Measurements from ENCODE around the gene SEMA5A. TPM values are rescaled to one million over a fixed set of nuclear protein-coding genes. Genes with fewer than 3 reads are reported as not detected.

SEMA5A gene
- total RNA-seq, 1 donor from 2014 or later = 28.6 TPM

- intact Hi-C loops (cut with DNase I) = no loop called here
- DNase-seq (ENCODE audit: missing footprints) (no peak), ATAC-seq (no peak)
These were observed 446.2 kb downstream of the SEMA5A start for GRCh38 chr5:9099689-9100088.

DNA sequence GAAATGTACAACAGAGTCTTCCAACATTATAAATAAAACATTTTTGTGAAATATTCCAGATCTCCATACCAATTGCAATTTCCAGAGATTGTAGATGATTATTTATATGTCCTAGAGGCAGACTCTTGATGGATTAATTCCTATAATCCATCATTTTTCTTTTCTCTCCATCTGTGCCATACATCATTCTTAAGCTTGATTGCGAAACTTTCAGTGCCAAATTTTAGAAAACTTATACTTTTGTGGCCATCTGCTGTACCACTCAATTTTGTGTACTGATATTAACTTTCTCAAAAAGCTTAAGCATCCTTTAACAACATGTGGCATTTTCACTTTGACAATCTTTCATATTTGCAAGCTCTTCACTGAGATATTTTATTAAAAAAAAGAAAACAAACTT lies 446.9 kb downstream of the SEMA5A start:
- ATAC-seq (no peak), DNase-seq (ENCODE audit: missing footprints) (no peak)
- intact Hi-C loops (cut with DNase I) = no loop called here

DNA sequence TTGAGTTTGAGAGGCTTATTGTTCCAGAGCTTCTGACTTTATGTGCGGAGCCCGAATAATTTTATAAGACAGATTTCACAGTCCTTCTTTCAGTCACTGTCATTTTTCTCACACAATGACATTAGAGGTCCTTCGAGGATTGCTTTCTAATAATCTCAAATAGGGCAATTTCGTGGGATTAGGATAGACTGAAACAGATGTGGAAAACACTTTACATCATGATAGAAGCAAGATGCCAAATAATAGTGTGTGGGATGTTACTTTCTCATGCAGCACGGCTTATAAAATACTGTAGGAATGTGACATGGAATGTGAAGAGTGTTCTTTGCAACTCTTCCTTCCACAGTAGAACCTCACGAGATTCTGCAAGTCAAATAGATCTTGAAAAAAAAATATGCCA lies 451.3 kb downstream of the SEMA5A start:
- ATAC-seq = no peak
- DNase-seq (ENCODE audit: missing footprints) = no peak
- intact Hi-C loops (cut with DNase I) = no loop called here

DNA sequence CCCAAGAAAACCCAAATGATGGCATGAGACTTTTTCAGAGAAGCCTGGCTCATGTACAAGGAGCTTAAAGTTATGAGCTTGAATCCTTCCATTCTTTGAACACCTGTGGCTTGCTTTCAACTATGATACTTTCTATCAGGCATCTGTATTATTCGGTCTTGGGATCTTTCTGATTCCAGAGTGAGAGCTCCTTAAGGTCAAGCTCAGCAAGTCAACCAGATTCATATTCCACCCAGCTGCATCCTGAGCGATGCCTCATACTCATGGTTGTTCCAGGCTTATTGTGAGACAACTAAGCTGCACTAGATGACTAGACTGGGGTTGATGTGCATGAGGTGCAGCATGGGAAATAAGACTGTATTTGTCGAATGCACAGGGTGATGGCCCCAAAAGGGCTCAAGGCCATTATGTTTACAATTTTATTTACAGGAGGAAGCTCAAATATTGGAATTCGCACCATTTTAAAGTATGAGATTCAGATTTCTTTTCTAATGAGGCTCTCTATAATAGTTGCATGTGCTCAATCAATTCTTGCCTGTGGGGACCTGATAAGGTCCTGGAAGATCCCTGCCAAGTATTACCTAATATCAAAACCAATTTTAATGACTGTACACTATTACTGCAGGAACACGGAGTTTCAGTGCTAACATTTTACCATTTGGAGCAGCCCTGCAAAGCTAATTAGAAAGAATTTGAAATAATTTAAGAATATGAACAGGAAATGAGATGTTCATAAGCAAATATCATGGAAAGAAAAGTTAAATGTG lies 453.8 kb downstream of the SEMA5A start:
- intact Hi-C loops (cut with DNase I) = no loop called here
- DNase-seq (ENCODE audit: missing footprints) = no peak
- ATAC-seq = no peak

DNA sequence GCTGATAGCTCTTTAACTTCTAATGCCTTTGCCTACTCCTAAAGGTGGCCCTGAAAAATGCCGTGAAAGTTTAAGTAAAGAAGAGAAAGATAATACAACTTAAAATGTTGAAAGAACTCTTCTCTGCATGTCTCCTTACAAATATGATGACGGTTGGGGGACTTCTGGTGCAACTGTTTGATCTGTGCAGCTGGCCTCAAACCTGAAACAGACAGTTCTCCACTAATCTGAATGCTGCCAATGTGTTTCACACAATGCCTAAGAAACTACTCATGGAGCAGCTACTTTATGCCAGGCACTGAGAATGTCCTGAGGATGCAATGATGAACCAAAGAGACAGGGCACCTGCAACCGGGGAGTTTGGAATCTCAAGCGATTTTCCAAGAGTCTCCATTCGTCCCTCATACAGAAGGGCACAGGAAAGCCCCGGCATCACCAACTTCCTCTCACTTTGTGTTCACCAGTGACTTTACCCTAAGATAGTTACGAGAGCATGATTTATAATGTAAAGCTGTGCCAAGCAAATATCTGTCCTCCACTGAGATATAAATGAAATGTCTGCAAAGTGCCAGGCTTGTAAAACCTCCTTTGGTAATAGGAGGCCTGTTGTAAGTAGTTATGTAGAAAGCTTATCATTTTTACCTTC lies 455.4 kb downstream of the SEMA5A start:
- ATAC-seq = no peak
- intact Hi-C loops (cut with DNase I) = no loop called here
- no peak for DNase-seq (ENCODE audit: missing footprints)

DNA sequence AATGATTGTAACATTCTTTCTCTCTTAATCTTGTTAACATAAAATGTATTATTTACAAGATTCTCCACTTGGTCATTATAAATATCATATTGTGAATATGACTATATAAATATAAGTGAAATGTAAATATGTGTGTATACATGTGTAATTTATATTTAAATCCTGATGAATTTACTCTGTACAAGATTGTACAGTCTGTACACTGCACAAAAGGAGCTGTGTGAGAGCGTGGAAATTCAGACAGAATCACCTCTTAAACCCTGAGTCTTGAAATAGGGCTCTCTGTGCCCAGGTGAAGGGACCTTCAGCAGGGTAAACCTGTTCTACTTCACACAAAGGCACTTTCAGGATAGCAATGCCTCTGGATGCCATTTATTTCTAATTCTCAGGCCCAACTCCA lies 456.0 kb downstream of the SEMA5A start:
- DNase-seq (ENCODE audit: missing footprints) (no peak), ATAC-seq (no peak)
- intact Hi-C loops (cut with DNase I) = no loop called here

GRCh38 chr5:9082996-9083395 lies 462.9 kb downstream of the SEMA5A start:
- no peak for DNase-seq (ENCODE audit: missing footprints)
- intact Hi-C loops (cut with DNase I) = no loop called here
- no peak for ATAC-seq

DNA sequence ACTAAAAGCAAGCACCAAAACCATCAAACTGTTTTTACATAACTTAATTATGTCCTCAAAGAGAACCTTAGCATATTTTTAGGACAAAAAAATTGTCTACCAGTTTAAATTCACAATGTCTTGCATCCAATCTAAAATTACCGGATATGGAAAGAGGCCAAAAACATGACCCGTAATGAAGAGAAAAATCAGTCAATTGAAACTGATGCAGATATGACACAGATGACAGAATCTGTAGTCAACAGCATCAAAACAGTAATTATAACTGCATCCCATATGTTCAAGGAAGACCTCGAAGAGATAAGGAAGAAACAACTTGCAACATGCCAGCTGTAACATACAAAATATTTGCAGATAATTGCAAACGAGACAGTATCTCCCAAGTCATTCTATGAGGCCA lies 473.2 kb downstream of the SEMA5A start:
- intact Hi-C loops (cut with DNase I) = no loop called here
- no peak for ATAC-seq
- DNase-seq (ENCODE audit: missing footprints) = no peak

DNA sequence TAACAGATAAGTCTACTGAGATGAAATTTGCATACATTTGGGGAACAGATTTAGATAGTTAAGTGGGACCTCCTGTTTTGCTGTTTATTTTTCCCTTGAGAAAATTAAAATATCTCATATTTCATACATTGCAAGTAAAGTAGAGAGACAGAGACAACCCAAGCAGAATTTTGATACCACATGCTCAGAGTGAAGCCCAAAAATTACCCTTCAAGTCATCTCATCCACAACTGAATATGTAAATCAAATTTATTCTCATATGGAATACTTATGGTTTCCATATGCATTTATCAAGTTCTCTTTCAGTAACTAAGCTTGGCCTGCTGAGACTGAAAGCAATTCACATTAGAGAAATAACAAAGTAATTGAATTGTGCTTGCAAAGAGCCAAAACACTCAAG lies 474.4 kb downstream of the SEMA5A start:
- intact Hi-C loops (cut with DNase I) = no loop called here
- DNase-seq (ENCODE audit: missing footprints) (no peak), ATAC-seq (no peak)

GRCh38 chr5:9071074-9071473 lies 474.8 kb downstream of the SEMA5A start:
- ATAC-seq = no peak
- intact Hi-C loops (cut with DNase I) = no loop called here
- DNase-seq (ENCODE audit: missing footprints) = no peak

DNA sequence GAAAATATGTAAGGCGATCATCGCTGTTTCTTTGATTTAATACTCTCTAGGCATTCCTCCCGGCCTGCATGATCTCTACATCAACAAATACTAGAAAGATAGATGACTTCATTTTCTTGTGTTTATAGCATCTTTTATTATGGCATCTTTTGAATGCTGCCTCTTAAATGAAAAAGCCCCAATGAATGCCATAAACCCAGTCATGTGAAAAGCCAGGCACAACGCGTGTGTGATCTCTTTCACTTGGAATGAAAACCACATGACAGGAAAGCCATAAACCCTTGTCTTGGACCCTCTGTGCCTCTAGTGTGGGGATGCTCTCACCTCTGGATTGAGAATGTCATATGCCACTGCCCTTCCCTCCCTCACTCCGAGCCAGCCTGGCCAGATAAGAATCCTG lies 476.2 kb downstream of the SEMA5A start:
- ATAC-seq (no peak), DNase-seq (ENCODE audit: missing footprints) (no peak)
- intact Hi-C loops (cut with DNase I) = no loop called here

GRCh38 chr5:9067154-9067553 lies 478.7 kb downstream of the SEMA5A start:
- intact Hi-C loops (cut with DNase I) = no loop called here
- DNase-seq (ENCODE audit: missing footprints) (no peak), ATAC-seq (no peak)

GRCh38 chr5:9066349-9066748 lies 479.5 kb downstream of the SEMA5A start:
- intact Hi-C loops (cut with DNase I) = no loop called here
- DNase-seq (ENCODE audit: missing footprints) (no peak), ATAC-seq (no peak)

DNA sequence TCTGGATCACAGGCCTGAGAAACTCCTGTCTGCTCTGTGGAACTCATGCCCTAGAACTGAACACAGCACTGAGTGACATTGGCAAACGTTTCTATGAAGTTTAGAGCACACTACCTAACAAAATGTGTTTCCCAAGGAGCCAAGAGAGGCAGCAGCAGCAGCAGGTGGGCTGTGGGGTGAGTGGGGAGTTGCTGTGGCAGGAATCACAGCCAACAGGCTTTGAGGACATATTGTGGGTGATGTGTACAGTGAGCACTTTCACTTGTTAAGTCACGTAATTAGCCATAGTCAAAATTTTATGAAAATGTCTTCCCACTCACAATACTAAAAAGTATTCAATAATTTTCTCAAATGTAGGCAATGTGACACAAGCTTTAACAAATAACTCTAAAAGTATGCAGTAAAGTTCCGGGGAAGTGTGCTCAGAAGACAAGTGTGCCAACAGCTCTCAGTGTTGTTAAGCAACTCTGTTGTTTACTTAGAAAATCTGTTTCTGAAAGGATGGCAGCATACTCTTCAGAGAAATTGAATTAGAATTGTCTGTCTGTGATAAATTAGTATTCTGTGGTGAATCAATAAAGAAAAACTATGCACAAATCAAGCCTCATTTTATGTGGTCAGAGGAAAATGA lies 482.1 kb downstream of the SEMA5A start:
- DNase-seq (ENCODE audit: missing footprints) = no peak
- no peak for ATAC-seq
- intact Hi-C loops (cut with DNase I) = no loop called here

DNA sequence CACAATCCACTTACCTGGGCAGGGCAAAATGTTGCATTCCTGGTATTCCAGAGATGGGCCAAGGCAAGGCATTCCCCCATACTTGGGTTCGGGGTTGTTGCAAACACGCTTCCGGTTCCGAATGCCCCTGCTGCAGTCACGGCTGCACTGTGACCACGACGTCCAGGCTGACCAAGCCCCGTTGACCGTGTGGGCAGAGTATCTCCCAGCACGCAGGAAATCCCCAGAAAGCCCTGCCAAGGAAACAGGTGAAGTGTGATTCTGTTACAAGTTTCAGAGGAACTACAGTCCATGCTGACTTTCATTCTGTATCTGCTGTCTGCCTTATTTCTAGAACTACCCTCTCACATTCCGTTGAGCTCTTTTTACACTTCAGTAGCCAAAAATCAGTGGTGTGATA lies 483.0 kb downstream of the SEMA5A start:
- DNase-seq (ENCODE audit: missing footprints) = no peak
- intact Hi-C loops (cut with DNase I) = no loop called here
- ATAC-seq = no peak

- intact Hi-C loops (cut with DNase I) = no loop called here
- no peak for DNase-seq (ENCODE audit: missing footprints)
- peak; percentile 68 for ATAC-seq
These were observed 485.8 kb downstream of the SEMA5A start for GRCh38 chr5:9059920-9060691.

GRCh38 chr5:9058666-9059065 lies 487.2 kb downstream of the SEMA5A start:
- DNase-seq (ENCODE audit: missing footprints) (no peak), ATAC-seq (no peak)
- intact Hi-C loops (cut with DNase I) = no loop called here

DNA sequence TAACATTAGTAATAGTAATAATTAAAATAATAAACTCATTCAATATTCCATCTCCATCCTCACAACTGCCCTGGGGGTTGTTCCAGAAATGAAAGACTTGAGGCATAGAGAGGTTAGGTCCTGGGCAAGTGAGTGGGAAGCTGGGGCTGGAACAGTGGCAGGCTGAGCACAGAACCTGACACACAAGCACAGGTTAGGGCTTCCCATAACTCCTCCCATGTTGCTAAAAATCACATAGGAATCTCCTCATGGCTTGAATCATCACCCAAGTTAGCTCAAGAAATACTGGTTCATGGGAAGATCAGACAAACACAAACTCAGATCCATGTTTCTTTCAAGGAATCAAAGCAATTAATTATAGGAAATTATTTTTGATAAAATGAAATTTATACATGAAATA lies 487.7 kb downstream of the SEMA5A start:
- DNase-seq (ENCODE audit: missing footprints) (no peak), ATAC-seq (no peak)
- intact Hi-C loops (cut with DNase I) = no loop called here

DNA sequence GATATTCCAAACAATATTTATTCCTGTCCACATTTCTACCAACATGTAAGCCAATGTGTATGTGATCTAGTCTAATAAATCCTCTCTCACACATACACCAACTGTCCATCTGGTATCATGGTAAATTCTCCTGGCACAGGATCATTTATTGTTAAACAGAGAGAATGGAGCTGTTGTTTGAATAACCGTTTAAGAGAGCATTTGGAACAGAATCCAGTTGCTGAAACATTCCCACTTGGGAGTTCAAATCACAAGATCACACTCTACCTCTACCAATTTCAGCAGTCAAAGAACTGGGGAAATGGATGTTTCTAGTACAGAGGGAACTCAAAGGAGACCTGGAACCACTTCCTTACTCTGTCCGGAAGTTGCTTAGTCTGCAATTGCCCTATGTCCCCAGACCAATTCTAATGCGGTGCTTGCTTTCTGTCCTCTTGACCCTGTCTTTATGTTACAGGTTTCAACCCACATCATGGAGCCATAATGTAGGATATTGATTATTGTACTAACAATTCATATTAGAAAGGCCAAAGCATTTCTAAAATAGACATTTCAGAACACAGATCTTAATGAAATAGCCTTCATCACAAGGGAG lies 488.4 kb downstream of the SEMA5A start:
- no peak for ATAC-seq
- DNase-seq (ENCODE audit: missing footprints) = no peak
- intact Hi-C loops (cut with DNase I) = no loop called here

All from Right ventricle myocardium inferior (tissue), 1 donor.